Heart right ventricle (tissue), 16 donors: ENCODE measurements around the gene TBC1D22A. TPM values are rescaled to one million over a fixed set of nuclear protein-coding genes. Genes with fewer than 3 reads are reported as not detected.

Experiments
- ATAC-seq, 8 donors: fragments of 200-7000 bp; cut with Tn5 transposase; one replicate each; pipeline ENCODE4 v1.9.1; 2020; ENCODE audit warnings: mild to moderate bottlenecking in 8 of 8, moderate library complexity in 8 of 8, moderate number of reproducible peaks in 1 of 8
- DNase-seq, 2 donors: peaks; one replicate each; pipeline ENCODE4 v3.0.0-alpha.2; 2020
- H3K27ac ChIP-seq, 10 donors: fragments of 200-600 bp; sonication (generic) in 2 of 10; one replicate each; pipeline versions ENCODE4 v1.5.0 to v1.8.0; 2020 to 2022; ENCODE audit warnings: mild to moderate bottlenecking in 3 of 10
- H3K27me3 ChIP-seq, 7 donors: fragments of 200-600 bp; one replicate each; pipeline ENCODE4 v1.8.0; 2021 to 2022; ENCODE audit warnings: mild to moderate bottlenecking in 2 of 7
- H3K36me3 ChIP-seq, 9 donors: fragments of 200-600 bp; sonication (generic) in 1 of 9; one replicate each; pipeline versions ENCODE4 v1.5.0 to v1.8.0; 2020 to 2022; ENCODE audit warnings: mild to moderate bottlenecking in 2 of 9
- H3K4me1 ChIP-seq, 9 donors: fragments of 200-600 bp; sonication (generic) in 1 of 9; one replicate each; pipeline versions ENCODE4 v1.5.0 to v1.8.0; 2020 to 2022; ENCODE audit warnings: mild to moderate bottlenecking in 4 of 9
- H3K4me3 ChIP-seq, 10 donors: fragments of 200-600 bp; sonication (generic) in 2 of 10; one replicate each; pipeline versions ENCODE4 v1.5.0 to v1.8.0; 2020 to 2022; ENCODE audit warnings: mild to moderate bottlenecking in 7 of 10, moderate library complexity in 2 of 10
- H3K9me3 ChIP-seq, 11 donors: fragments of 200-600 bp in 10 of 11; sonication (generic) in 2 of 11; one replicate each; pipeline versions ENCODE4 v1.5.0 to v1.8.0; 2013 to 2022; ENCODE audit warnings: mild to moderate bottlenecking in 2 of 11, control low read depth in 1 of 11, moderate library complexity in 1 of 11
- WGBS, 2 donors: extraction: QIAGEN DNeasy Blood & Tissue Kit; methylation state at CpG; one replicate each; pipeline ENCODE4 v1.1.7; 2013; ENCODE audit warnings: inconsistent platforms in 1 of 2; 5-methylcytosine and 5-hydroxymethylcytosine counted together
- intact Hi-C, 10 donors: fragments of 100-400 bp; cut with DNase I; formaldehyde crosslinking; loops; one replicate each; pipeline versions ENCODE4 v1.11.1 to v1.14.2; 2022
- polyA plus RNA-seq, 2 donors: library from polyadenylated mRNA; stranded (reverse); fragments of 200-250 nt; gene quantifications; one replicate each; pipeline ENCODE4 v1.2.3, GENCODE V29; 2013
- total RNA-seq, 10 donors: library from RNA; stranded (reverse); fragmentation: NEBNext Ultra II Directional in 3 of 10; extraction: Animal tissue kit (Norgen Biotek cat#: 25700) in 3 of 10; gene quantifications; one replicate each; pipeline versions ENCODE4 v1.2.1 to v1.2.4, GENCODE V29; 2021 to 2023
- TF ChIP-seq, protein P1 (sequence below), 9 donors: fragments of 200-600 bp; sonication (generic) in 2 of 9; IDR thresholded peaks; one replicate each; pipeline versions ENCODE4 v1.5.0 to v1.8.0; 2021 to 2022; ENCODE audit warnings: antibody characterized with exemption in 9 of 9, mild to moderate bottlenecking in 5 of 9, moderate library complexity in 1 of 9
- donor health status: Arrhythmogenic right ventricular cardiomyopathy.
- donor health status: ischemic (EF 13 %, LVEDD 7.1; RV severe dilation, severe dysfunction).
- donor health status: healthy with polysubstance abuse.
- donor health status: DM: no; HTN: yes; CAD: no.
- donor health status: DM: no; HTN: no; CAD: no.
- donor health status: ischemic (EF 25% LVEDD 6.9; RV normal size, moderate dysfunction).
- donor health status: ischemic (EF 25% LVEDD 5.7; RV mildly dilated, moderate dysfunction).
- donor health status: healthy.
- donor health status: DM: yes; HTN: yes; CAD: no.
- donor health status: Ischemic cardiomyopathy.
- donor health status: ischemic (EF 35%, LVEDD 5.7; RV mildly dilated, moderate dysfunction).
- donor health status: nonischemic (EF 11% LVEDD 7.7; RV severe dilation, severe dysfunction).
- donor health status: DM: yes; HTN: yes; CAD: no.
- donor health status: PGD.
- donor health status: ischemic (EF 29% LVEDD 5.4; RV normal size, mild dysfunction).
- donor health status: nonischemic (EF 23%, LVEDD 6.1; RV moderate dilation, normal function).

TBC1D22A gene
- total and polyA plus RNA-seq, 12 donors = 7.2 to 27.9 (median 17.9) TPM

- H3K27me3 ChIP-seq = no peaks in the 10 kb centered on the region
- TF ChIP-seq, protein P1, sequence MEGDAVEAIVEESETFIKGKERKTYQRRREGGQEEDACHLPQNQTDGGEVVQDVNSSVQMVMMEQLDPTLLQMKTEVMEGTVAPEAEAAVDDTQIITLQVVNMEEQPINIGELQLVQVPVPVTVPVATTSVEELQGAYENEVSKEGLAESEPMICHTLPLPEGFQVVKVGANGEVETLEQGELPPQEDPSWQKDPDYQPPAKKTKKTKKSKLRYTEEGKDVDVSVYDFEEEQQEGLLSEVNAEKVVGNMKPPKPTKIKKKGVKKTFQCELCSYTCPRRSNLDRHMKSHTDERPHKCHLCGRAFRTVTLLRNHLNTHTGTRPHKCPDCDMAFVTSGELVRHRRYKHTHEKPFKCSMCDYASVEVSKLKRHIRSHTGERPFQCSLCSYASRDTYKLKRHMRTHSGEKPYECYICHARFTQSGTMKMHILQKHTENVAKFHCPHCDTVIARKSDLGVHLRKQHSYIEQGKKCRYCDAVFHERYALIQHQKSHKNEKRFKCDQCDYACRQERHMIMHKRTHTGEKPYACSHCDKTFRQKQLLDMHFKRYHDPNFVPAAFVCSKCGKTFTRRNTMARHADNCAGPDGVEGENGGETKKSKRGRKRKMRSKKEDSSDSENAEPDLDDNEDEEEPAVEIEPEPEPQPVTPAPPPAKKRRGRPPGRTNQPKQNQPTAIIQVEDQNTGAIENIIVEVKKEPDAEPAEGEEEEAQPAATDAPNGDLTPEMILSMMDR (IDR thresholded peaks at IDR 0.05) = no peak
- no peak overlapping the region for H3K4me3 ChIP-seq
- ATAC-seq = no peak
- peaks cover 0 to 19% (median 0%) of the 10 kb centered on the region in 9 donors for H3K36me3 ChIP-seq
- peak overlapping the region in 2 of 10 donors; percentile 9 to 90 for H3K27ac ChIP-seq
- H3K9me3 ChIP-seq = no peaks in the 10 kb centered on the region
- intact Hi-C loops = loop anchor here in 2 of 10 donors (5.0 kb wide), 1 partner anchor 37 kb away; no protein-coding TSS in a partner anchor
- no peak for DNase-seq
- WGBS, 2 donors = 79 to 81% methylated on average over 6 of the region's 6 CpGs
- H3K4me1 ChIP-seq = peaks cover 4 to 74% (median 58%) of the 10 kb centered on the region in 9 donors
These were observed 2.5 kb downstream of the TBC1D22A start for GRCh38 chr22:46764779-46765485.

DNA sequence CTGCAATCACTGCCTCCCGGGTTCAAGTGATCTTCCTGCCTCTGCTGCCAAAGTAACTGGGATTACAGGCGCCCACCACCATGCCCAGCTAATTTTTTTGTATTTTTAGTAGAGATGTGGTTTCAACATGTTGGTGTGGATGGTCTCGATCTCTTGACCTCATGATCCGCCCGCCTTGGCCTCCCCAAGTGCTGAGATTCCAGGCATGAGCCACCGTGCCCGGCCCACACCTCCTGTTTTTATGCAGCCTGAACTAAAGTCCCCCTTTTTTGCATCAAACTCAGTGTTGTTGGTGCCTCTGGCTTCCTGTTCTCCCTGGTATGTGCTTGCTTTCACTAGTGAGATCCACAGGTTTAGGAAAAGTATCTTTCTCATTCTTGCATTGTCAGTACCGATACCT lies 4.2 kb downstream of the TBC1D22A start:
- ATAC-seq (no peak), DNase-seq (no peak)
- intact Hi-C loops = no loop called here
- Histone ChIP-seq H3K36me3 (peaks cover 0 to 19% (median 0%) of the 10 kb centered on the region in 9 donors), H3K27ac (peak overlapping the region in 1 of 10 donors; percentile 0), H3K4me3 (no peak overlapping the region), H3K27me3 (no peaks in the 10 kb centered on the region), H3K9me3 (no peaks in the 10 kb centered on the region), H3K4me1 (peaks cover 8 to 83% (median 60%) of the 10 kb centered on the region in 9 donors)
- TF ChIP-seq, protein P1 (IDR thresholded peaks at IDR 0.05) = no peak
- WGBS, 2 donors = 95 to 97% methylated on average over 8 of the region's 8 CpGs

DNA sequence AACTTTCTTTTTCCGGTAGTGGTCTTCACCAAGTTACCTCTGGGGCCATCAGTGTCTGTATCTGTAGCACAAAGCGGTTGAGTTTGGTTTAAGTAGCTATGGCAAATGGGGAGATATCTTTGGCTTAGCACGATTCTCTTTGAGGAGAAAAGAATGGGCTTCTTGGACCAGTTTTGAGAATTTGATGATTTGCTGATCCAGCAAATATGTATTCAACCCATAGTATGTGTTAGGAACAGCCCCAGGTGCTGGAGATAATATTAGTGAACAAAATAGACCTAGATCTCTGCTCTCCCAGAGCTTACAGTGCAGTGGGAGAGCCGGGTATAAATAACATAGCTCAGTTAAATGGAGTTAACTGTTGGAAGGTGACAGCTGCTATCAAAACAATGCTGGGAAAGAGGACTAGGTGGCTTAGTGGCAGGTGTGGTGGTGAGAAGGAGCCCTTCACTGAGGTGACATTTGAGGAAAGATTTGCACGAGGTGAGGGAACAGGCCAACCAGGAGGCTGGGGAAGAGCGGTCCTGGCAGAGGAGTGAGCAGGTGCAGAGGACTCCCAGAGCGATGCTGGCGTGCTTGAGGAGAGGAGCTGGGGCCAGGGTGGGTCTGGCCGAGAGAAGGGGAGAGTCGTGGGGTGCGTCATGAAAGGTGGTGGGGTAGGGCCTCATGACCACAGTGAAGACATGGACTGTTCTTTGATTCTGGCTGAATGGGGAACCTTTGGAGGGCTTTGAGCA lies 5.0 kb downstream of the TBC1D22A start:
- intact Hi-C loops = no loop called here

GRCh38 chr22:46769191-46769675 lies 6.8 kb downstream of the TBC1D22A start:
- TF ChIP-seq, protein P1 (IDR thresholded peaks at IDR 0.05) = no peak
- Histone ChIP-seq H3K4me3 (no peak overlapping the region), H3K27me3 (no peaks in the 10 kb centered on the region), H3K4me1 (peaks cover 13 to 87% (median 58%) of the 10 kb centered on the region in 9 donors), H3K36me3 (peaks cover 0 to 19% (median 0%) of the 10 kb centered on the region in 9 donors), H3K9me3 (no peaks in the 10 kb centered on the region), H3K27ac (peak overlapping the region in 9 of 10 donors; percentile 66 to 90 (median 74))
- 49 to 62% methylated on average over 17 of the region's 17 CpGs for WGBS, 2 donors
- ATAC-seq (peak; percentile 8 to 74 (median 54)), DNase-seq (no peak)
- intact Hi-C loops = no loop called here

More for the DNA sequence above, 5.0 kb downstream of the TBC1D22A start:
- ATAC-seq (no peak), DNase-seq (no peak)
- Histone ChIP-seq H3K4me1 (peaks cover 8 to 81% (median 56%) of the 10 kb centered on the region in 9 donors), H3K27me3 (no peaks in the 10 kb centered on the region), H3K27ac (peak overlapping the region in 9 of 10 donors; percentile 22 to 90 (median 74)), H3K4me3 (no peak overlapping the region), H3K36me3 (peaks cover 0 to 19% (median 0%) of the 10 kb centered on the region in 9 donors), H3K9me3 (no peaks in the 10 kb centered on the region)
- TF ChIP-seq, protein P1 (IDR thresholded peaks at IDR 0.05) = no peak
- 89 to 95% methylated on average over 11 of the region's 11 CpGs for WGBS, 2 donors
